Neural cell (in vitro differentiated cells): ENCODE results near the gene CACNG6. TPM values are rescaled to one million over a fixed set of nuclear protein-coding genes. Genes with fewer than 3 reads are reported as not detected.

Experiments
- H2AFZ ChIP-seq: fragments of 200-600, 300-800 bp; sonication (generic), shearing (Covaris generic); 2 replicates; pipeline ENCODE4 v1.6.0; 2014; ENCODE audit warnings: low read depth, mild to moderate bottlenecking, antibody characterized with exemption, low read length, moderate library complexity
- H3F3A ChIP-seq: fragments of 200-600 bp; shearing (Covaris generic); 2 replicates; pipeline ENCODE4 v1.6.1; 2016; ENCODE audit warnings: mild to moderate bottlenecking, moderate library complexity, mixed read lengths, antibody characterized with exemption, low read length; ENCODE audit not compliant: insufficient read depth, poor library complexity, severe bottlenecking
- H3K27ac ChIP-seq: fragments of 200-600, 300-800 bp; sonication (generic), shearing (Covaris generic); 2 replicates; pipeline ENCODE4 v1.5.1; 2014; ENCODE audit warnings: mild to moderate bottlenecking, low read length, moderate library complexity
- H3K27me3 ChIP-seq: fragments of 300-800, 200-600 bp; sonication (generic), shearing (Covaris generic); 2 replicates; pipeline ENCODE4 v1.6.0; 2014; ENCODE audit warnings: mild to moderate bottlenecking, low read depth, low read length, moderate library complexity; ENCODE audit not compliant: insufficient read depth
- H3K36me3 ChIP-seq: fragments of 300-800, 200-600 bp; sonication (generic), shearing (Covaris generic); 2 replicates; pipeline ENCODE4 v1.5.1; 2014; ENCODE audit warnings: mild to moderate bottlenecking, antibody characterized with exemption, low read length, moderate library complexity; ENCODE audit not compliant: insufficient read depth
- H3K4me2 ChIP-seq: fragments of 300-800, 200-600 bp; sonication (generic), shearing (Covaris generic); 2 replicates; pipeline ENCODE4 v1.6.0; 2014; ENCODE audit warnings: mild to moderate bottlenecking, low read length
- H3K4me3 ChIP-seq: fragments of 300-800, 200-600 bp; sonication (generic), shearing (Covaris generic); 2 replicates; pipeline ENCODE4 v1.5.1; 2014; ENCODE audit warnings: mild to moderate bottlenecking, low read length, moderate library complexity
- H3K79me2 ChIP-seq: fragments of 200-600 bp; shearing (Covaris generic); replicated peaks from 2 replicates; pipeline ENCODE4 v1.6.0; 2014; ENCODE audit warnings: mild to moderate bottlenecking, low read length, moderate library complexity; ENCODE audit not compliant: insufficient read depth
- H3K9ac ChIP-seq: fragments of 300-800, 200-600 bp; sonication (generic), shearing (Covaris generic); 2 replicates; pipeline ENCODE4 v1.6.1; 2016; ENCODE audit warnings: mild to moderate bottlenecking, low read length, mixed read lengths
- H3K9me2 ChIP-seq: fragments of 200-600 bp; shearing (Covaris generic); 2 replicates; pipeline ENCODE4 v1.6.1; 2016; ENCODE audit warnings: mild to moderate bottlenecking, low read length, mixed read lengths; ENCODE audit not compliant: insufficient read depth
- H3K9me3 ChIP-seq: fragments of 200-600, 300-800 bp; sonication (generic), shearing (Covaris generic); 2 replicates; pipeline ENCODE4 v1.6.1; 2016; ENCODE audit warnings: mild to moderate bottlenecking, mixed run types, low read length, moderate library complexity, mixed read lengths
- H4K20me1 ChIP-seq: fragments of 200-600 bp; shearing (Covaris generic); 2 replicates; pipeline ENCODE4 v1.6.1; 2016; ENCODE audit warnings: mild to moderate bottlenecking, mixed run types; ENCODE audit not compliant: insufficient read depth
- CTCF ChIP-seq: fragments of 450-650 bp; IDR thresholded peaks from 2 replicates; pipeline ENCODE4 v1.5.1; 2014; ENCODE audit warnings: antibody characterized with exemption, mild to moderate bottlenecking, moderate library complexity; ENCODE audit not compliant: poor library complexity, severe bottlenecking
- EP300 ChIP-seq: fragments of 450-650 bp; conservative IDR thresholded peaks from 2 replicates; pipeline ENCODE4 v1.6.1; 2014; ENCODE audit warnings: antibody characterized with exemption, mild to moderate bottlenecking, moderate library complexity; ENCODE audit not compliant: poor library complexity, severe bottlenecking
- EZH2 ChIP-seq: fragments of 200-600, 300-800 bp; shearing (Covaris generic), sonication (generic); IDR thresholded peaks from 2 replicates; pipeline ENCODE4 v1.6.1; 2014; ENCODE audit warnings: antibody characterized with exemption, low read length, borderline replicate concordance, mild to moderate bottlenecking; ENCODE audit not compliant: insufficient read depth, poor library complexity, severe bottlenecking
- MXI1 ChIP-seq: fragments of 450-650 bp; conservative IDR thresholded peaks from 2 replicates; pipeline ENCODE4 v1.6.1; 2014; ENCODE audit warnings: antibody characterized with exemption, mild to moderate bottlenecking; ENCODE audit not compliant: poor library complexity, severe bottlenecking
- POLR2AphosphoS5 ChIP-seq: IDR thresholded peaks from 2 replicates; pipeline ENCODE4 v1.6.1; 2012
- RAD21 ChIP-seq: fragments of 450-650 bp; conservative IDR thresholded peaks from 2 replicates; pipeline ENCODE4 v1.6.1; 2014; ENCODE audit warnings: antibody characterized with exemption, mild to moderate bottlenecking, moderate library complexity
- REST ChIP-seq: IDR thresholded peaks from 2 replicates; pipeline ENCODE4 v1.6.1; 2012; ENCODE audit warnings: borderline replicate concordance
- SMC3 ChIP-seq: fragments of 450-650 bp; conservative IDR thresholded peaks from 2 replicates; pipeline ENCODE4 v1.6.1; 2014; ENCODE audit warnings: antibody characterized with exemption, mild to moderate bottlenecking, moderate library complexity; ENCODE audit not compliant: poor library complexity
- TAF1 ChIP-seq: IDR thresholded peaks from 2 replicates; pipeline ENCODE4 v1.6.1; 2012; ENCODE audit warnings: low read depth
- polyA plus RNA-seq: library from polyadenylated mRNA; depleted of rRNA; stranded (reverse); fragments of >200 nt; gene quantifications from 2 replicates; pipeline ENCODE4 v1.2.3, GENCODE V29; 2014

Gene CACNG6
- polyA plus RNA-seq, 1 donor from 2014 or later, result 0.28 TPM

- no peak overlapping the region for H2AFZ ChIP-seq
- no peak overlapping the region for H3K27ac ChIP-seq
- no peaks in the 10 kb centered on the region for H3K27me3 ChIP-seq
- H3K9me2 ChIP-seq, result no peaks in the 10 kb centered on the region
- TF ChIP-seq RAD21 (no peak), TAF1 (no peak), POLR2AphosphoS5 (no peak), EZH2 (no peak), SMC3 (no peak), EP300 (no peak), REST (no peak), CTCF (no peak)
- no peaks in the 10 kb centered on the region for H3K9me3 ChIP-seq
- no peak overlapping the region for H3K4me2 ChIP-seq
- no peaks in the 10 kb centered on the region for H4K20me1 ChIP-seq
- no peak overlapping the region for H3K4me3 ChIP-seq
- no peaks in the 10 kb centered on the region for H3K36me3 ChIP-seq
- H3K9ac ChIP-seq, result no peak overlapping the region
- H3K79me2 ChIP-seq, result no peaks in the 10 kb centered on the region
- no peaks in the 10 kb centered on the region for H3F3A ChIP-seq
These were observed 23.6 kb downstream of the CACNG6 start for GRCh38 chr19:54014920-54015560.

GRCh38 chr19:54017261-54017660 lies 25.8 kb downstream of the CACNG6 start:
- H3K36me3 ChIP-seq, result no peaks in the 10 kb centered on the region
- H3K79me2 ChIP-seq, result no peaks in the 10 kb centered on the region
- no peak overlapping the region for H3K9ac ChIP-seq
- H3K4me2 ChIP-seq, result no peak overlapping the region
- TF ChIP-seq POLR2AphosphoS5 (no peak), TAF1 (no peak), RAD21 (no peak), CTCF (no peak), SMC3 (no peak), EP300 (no peak), EZH2 (no peak), MXI1 (no peak), REST (no peak)
- H3K27me3 ChIP-seq, result no peaks in the 10 kb centered on the region
- no peak overlapping the region for H2AFZ ChIP-seq
- H4K20me1 ChIP-seq, result no peaks in the 10 kb centered on the region
- H3K9me2 ChIP-seq, result no peaks in the 10 kb centered on the region
- no peaks in the 10 kb centered on the region for H3K9me3 ChIP-seq
- H3K4me3 ChIP-seq, result no peak overlapping the region
- no peaks in the 10 kb centered on the region for H3F3A ChIP-seq
- no peak overlapping the region for H3K27ac ChIP-seq
